ENCODE data around the gene ALKBH6. TPM values are rescaled to one million over a fixed set of nuclear protein-coding genes. Genes with fewer than 3 reads are reported as not detected.

The ALKBH6 gene
- total and polyA plus RNA-seq, 2 of the 8 experiments (the other 6 are each of a cell fraction or from before 2014, with no cell fraction given): 19.2 to 33.3 TPM

GRCh38 chr19:36049080-36049698 is 35.2 kb upstream of the ALKBH6 start:
- Histone ChIP-seq H2BK15ac (ENCODE audit: low read length) (no peak overlapping the region), H2BK120ac (replicated peaks; ENCODE audit: low read depth, low read length) (no peak overlapping the region), H4K20me1 (replicated peaks in 1 of 2; ENCODE audit: control insufficient read depth in 1 of 2, insufficient read depth in 2 of 2, low read length in 2 of 2) (peaks cover 0 to 5% of the 10 kb centered on the region in 2 experiments), H4K8ac (ENCODE audit: extremely low read depth, insufficient read depth, low read length) (no peak overlapping the region), H3K4me1 (replicated peaks in 1 of 4; ENCODE audit: control insufficient read depth in 3 of 4, insufficient read depth in 4 of 4, low read length in 3 of 4) (peaks cover 0 to 9% (median 4%) of the 10 kb centered on the region in 4 experiments; a peak in 6 of 7 replicates), H3K79me2 (ENCODE audit: control insufficient read depth in 1 of 2, insufficient read depth in 2 of 2, low read length in 2 of 2) (0 out of 4 replicates have a peak, but pooled peaks cover 0 to 3% of the 10 kb centered on the region in 2 experiments), H2BK20ac (ENCODE audit: low read length) (no peak overlapping the region), H4K91ac (replicated peaks; ENCODE audit: insufficient read length, low read length) (no peak overlapping the region), H3K4me2 (ENCODE audit: insufficient read depth in 1 of 2, low read depth in 2 of 2, low read length in 2 of 2) (no peak overlapping the region), H3K27me3 (replicated peaks in 1 of 4; ENCODE audit: control insufficient read depth in 3 of 4, extremely low read depth in 1 of 4, insufficient read depth in 3 of 4, low read length in 3 of 4) (no peaks in the 10 kb centered on the region), H3K79me1 (ENCODE audit: low read depth, low read length) (no peaks in the 10 kb centered on the region), H3K36me3 (ENCODE audit: control insufficient read depth in 2 of 4, insufficient read depth in 4 of 4, low read length in 3 of 4) (no peaks in the 10 kb centered on the region), H3K23ac (ENCODE audit: insufficient read length) (no peak overlapping the region), H3K4ac (replicated peaks; ENCODE audit: insufficient read length, low read depth, low read length) (no peak overlapping the region), H2AFZ (ENCODE audit: low read length) (no peak overlapping the region), H3K56ac (replicated peaks; ENCODE audit: insufficient read length, low read depth, low read length) (no peak overlapping the region), H2BK12ac (ENCODE audit: low read depth, low read length) (no peak overlapping the region), H3K14ac (ENCODE audit: insufficient read length) (no peak overlapping the region), H2AK5ac (ENCODE audit: low read depth, low read length) (no peak overlapping the region), H3K23me2 (ENCODE audit: low read depth, low read length) (peaks cover 4% of the 10 kb centered on the region), H2BK5ac (ENCODE audit: low read depth, low read length) (no peak overlapping the region), H3K18ac (ENCODE audit: extremely low read depth, low read length) (no peak overlapping the region), H3K4me3 (ENCODE audit: extremely low read depth in 1 of 4, insufficient read depth in 2 of 4, low read depth in 3 of 4, low read length in 4 of 4) (no peak overlapping the region), H3K9me3 (ENCODE audit: insufficient read depth in 2 of 2, low read depth in 1 of 2, low read length in 1 of 2) (no peaks in the 10 kb centered on the region), H3K27ac (ENCODE audit: low read depth, low read length) (no peak overlapping the region), H3K9ac (replicated peaks in 1 of 4; ENCODE audit: extremely low read depth in 1 of 4, low read depth in 3 of 4, low read length in 3 of 4) (no peak overlapping the region), H4K5ac (ENCODE audit: insufficient read length, low read depth, low read length) (no peak overlapping the region)
- ChIA-PET POLR2A (ENCODE audit: partially characterized antibody) (no interaction called here), CTCF (ENCODE audit: partially characterized antibody) (interaction anchor here (1.1 kb wide), 1 partner anchor 11 kb away, joined by 3 read pairs; no protein-coding TSS in a partner anchor)
- FAIRE-seq (no peak), DNase-seq (ENCODE audit: low read depth in 1 of 2, low spot score in 2 of 2) (no peak)
- WGBS, 2 experiments (ENCODE audit: extremely low coverage in 1 of 2, insufficient coverage in 1 of 2, insufficient read length in 1 of 2, insufficient replicate concordance in 2 of 2, low coverage in 1 of 2, low lambda C conversion rate in 2 of 2, missing lambda C conversion rate in 1 of 2): 87% methylated on average over 4 of the region's 4 CpGs; no CpG with 5 or more reads in 1 of the 2 experiments
- TF ChIP-seq, protein P1, sequence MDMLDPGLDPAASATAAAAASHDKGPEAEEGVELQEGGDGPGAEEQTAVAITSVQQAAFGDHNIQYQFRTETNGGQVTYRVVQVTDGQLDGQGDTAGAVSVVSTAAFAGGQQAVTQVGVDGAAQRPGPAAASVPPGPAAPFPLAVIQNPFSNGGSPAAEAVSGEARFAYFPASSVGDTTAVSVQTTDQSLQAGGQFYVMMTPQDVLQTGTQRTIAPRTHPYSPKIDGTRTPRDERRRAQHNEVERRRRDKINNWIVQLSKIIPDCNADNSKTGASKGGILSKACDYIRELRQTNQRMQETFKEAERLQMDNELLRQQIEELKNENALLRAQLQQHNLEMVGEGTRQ (IDR thresholded peaks at IDR 0.05; ENCODE audit: low read length): no peak
- TF ChIP-seq MAX (IDR thresholded peaks at IDR 0.05) (no peak), HDAC2 (IDR thresholded peaks at IDR 0.05; ENCODE audit: borderline replicate concordance in 1 of 2, low read depth in 2 of 2, low read length in 2 of 2) (no peak), HDAC6 (IDR thresholded peaks at IDR 0.05; ENCODE audit: low read depth, low read length) (no peak), SP2 (IDR thresholded peaks at IDR 0.05; ENCODE audit: low read length) (no peak), E2F6 (IDR thresholded peaks at IDR 0.05) (no peak), NANOG (IDR thresholded peaks at IDR 0.05; ENCODE audit: insufficient read depth, low read depth, low read length, poor library complexity, severe bottlenecking) (no peak), ZNF274 (IDR thresholded peaks at IDR 0.05; ENCODE audit: borderline replicate concordance, extremely low read depth, low read length) (no peak), CHD2 (IDR thresholded peaks at IDR 0.05; ENCODE audit: low read length) (no peak), MAFK (IDR thresholded peaks at IDR 0.05; ENCODE audit: low read depth, low read length) (no peak), TAF1 (IDR thresholded peaks at IDR 0.05; ENCODE audit: low read depth, low read length) (no peak)
